ENCODE measurements around the gene RAD50.
"Not testable (repeated sequence)": the region's sequence is repeated elsewhere in the genome, so short reads cannot be mapped to it uniquely, and the experiment has no call there.

Gene RAD50

DNA sequence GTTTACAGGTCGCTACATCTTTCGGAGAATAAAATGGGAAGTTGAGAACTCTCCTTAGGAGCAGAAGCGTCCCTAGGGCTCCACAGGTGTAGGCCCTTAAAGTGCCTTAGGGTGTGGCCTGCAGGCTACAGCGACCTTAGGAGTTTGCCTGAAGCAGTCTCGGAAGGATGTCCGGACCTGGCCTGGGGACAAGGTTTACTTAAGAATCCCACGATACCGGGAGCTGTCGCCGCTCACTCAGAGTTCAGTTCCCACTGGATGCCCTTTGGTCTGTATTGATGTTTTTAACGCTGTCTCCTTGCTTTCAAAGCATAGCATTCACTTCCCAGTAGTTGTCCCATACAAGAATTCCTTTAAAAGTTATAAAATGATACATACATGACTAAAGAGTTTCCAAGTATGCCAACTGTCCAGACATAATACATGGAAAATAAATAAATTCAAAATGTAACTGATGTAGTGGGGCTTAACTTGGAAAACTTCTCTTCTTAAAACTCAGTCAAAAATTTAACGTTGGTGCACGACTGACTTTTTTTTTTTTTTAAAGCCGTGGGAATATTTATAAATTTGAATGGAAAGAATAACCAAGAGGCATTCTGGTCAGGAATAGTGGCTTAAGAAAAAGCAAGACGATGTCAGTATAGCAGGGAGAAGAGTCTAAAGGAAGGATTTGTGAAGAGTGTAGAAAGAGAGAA is 848 bp downstream of the RAD50 start:
- peak; percentile 22 for DNase-seq (ENCODE audit: low spot score)

GRCh38 chr5:132559383-132560060 is 2.7 kb downstream of the RAD50 start:
- no peak for DNase-seq (ENCODE audit: low spot score)

DNA sequence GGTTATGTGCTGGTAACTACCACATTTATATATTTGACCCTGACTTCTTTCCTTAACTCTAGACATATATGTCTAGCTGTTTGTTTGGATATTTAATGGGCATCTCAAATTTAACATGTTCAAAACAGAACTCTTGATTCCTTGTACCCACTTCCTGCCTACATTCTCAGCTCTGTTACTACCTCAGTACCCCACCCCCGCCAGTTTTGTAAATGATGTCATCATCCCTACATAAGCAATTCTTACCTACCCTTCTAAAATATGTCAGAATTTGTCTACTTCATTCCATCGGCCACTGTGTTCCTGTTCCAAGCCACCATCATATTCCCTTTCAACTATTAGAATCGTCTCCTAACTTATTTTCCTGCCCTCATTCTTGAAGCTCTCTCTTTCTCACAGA is 4.8 kb downstream of the RAD50 start:
- DNase-seq (ENCODE audit: low spot score), result no peak

GRCh38 chr5:132564555-132564954 is 7.8 kb downstream of the RAD50 start:
- DNase-seq (ENCODE audit: low spot score), result not testable (repeated sequence)

DNA sequence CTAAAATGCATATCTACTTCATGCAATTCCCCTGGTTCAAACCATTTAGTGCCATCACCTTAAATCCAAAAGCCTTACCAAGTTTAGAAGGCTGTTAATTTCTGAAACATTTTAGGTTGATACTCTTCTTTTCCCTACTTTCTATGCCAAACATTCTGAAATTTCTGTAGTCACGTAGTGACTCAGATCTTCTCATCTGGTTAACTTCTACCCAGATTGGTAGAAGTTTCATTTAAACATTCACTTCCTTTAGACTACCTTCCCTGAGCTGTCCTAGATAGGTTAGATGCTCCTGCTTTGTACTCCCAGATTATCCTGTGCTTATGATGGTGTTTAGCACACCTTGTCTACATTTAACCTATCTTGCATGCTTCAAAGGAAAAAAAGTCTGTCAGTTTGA is 9.9 kb downstream of the RAD50 start:
- no peak for DNase-seq (ENCODE audit: low spot score)

DNA sequence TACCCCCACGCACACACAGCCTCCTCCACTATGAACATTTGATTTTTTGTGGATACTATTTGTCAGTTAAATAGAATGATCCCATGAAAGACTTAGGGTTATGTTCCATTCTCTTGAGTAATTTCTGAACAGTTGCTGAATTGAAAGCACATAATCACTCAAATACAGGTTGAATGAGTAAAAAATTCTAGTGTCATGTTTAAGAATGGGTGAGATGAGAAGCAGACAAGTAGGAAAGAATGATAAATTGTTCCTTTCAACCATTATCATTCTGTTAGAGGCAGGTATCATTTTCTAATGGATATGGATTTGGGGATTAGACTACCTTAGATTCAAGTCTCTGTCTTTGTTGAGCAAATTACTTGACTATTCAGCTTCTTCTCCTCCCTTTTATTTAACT is 19.3 kb downstream of the RAD50 start:
- no peak for DNase-seq (ENCODE audit: low spot score)

- not testable (repeated sequence) for DNase-seq (ENCODE audit: low spot score)
Observed at GRCh38 chr5:132584560-132584959, 27.8 kb downstream of the RAD50 start.

DNA sequence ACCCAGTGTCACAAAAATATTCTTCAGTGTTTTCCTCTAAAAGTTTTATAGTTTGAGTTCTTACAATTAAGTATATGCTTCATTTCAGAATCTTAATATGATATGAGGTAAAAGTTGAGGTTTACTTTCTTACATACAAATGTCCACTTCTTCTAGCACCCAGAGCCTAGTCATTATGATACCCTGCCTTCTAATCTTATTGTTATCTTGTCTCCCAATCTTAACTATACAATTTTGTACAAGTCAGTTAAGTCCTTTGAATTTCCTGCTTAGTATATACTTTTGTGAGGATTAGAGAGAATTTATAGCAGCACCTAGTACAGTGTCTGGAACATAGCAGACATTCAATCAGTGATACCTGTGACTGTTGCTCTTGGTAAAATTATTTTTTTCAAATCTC is 29.3 kb downstream of the RAD50 start:
- DNase-seq (ENCODE audit: low spot score), result no peak

- DNase-seq (ENCODE audit: low spot score), result no peak
Observed at GRCh38 chr5:132589467-132589866, 32.7 kb downstream of the RAD50 start.

DNA sequence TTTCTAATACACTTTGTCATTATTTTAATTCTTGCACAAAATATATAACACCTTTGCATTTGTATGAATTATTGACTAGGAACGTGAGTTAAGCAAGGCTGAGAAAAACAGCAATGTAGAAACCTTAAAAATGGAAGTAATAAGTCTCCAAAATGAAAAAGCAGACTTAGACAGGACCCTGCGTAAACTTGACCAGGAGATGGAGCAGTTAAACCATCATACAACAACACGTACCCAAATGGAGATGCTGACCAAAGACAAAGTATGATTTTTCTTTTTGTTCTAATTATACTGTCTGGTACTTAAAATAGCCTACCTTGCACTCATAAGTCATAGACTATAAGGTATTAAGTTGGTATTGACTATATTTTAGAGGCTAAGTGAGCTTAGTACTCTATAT is 34.4 kb downstream of the RAD50 start:
- DNase-seq (ENCODE audit: low spot score), result peak; percentile 5

GRCh38 chr5:132592521-132592920 is 35.7 kb downstream of the RAD50 start:
- DNase-seq (ENCODE audit: low spot score), result no peak

DNA sequence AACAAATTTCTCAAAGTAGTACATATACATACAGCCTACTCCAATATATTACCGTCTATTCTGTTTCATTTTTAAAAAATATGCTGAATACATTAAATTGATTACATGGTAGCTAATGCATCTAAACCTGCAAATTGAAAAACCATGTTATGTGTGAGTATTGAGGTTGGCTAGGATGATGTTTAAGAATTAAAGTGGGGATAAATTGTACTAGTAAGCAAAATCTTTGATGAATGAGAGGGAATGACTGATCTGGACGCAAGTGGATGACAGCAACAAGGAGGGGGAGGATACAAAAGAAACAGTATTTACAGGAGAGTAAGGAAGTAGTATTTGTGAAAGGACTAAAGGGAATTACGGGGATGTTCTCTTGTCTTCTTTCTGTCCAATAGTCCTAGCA is 37.4 kb downstream of the RAD50 start:
- DNase-seq (ENCODE audit: low spot score), result no peak

- DNase-seq (ENCODE audit: low spot score), result no peak
Observed at GRCh38 chr5:132595624-132596023, 38.8 kb downstream of the RAD50 start.

- no peak for DNase-seq (ENCODE audit: low spot score)
Observed at GRCh38 chr5:132601071-132601728, 44.4 kb downstream of the RAD50 start.

DNA sequence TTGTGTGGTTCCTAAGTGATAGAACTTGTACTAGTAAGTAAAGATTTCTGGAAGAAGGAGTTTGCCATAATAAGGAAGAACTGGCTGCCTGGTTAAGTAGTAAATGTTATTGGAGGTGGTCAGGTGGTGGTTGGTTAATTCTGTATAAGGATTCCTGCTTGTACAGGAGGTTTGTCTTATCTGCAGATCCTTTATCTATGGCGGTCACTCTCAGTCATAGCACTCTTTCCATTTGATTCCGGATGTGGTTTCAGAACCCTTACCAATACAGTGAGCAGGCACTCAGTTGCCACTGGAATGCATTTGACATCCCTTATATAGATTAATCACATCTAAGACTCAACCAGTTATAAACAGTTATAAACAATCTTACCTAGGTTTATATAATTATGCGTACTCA is 50.3 kb downstream of the RAD50 start:
- no peak for DNase-seq (ENCODE audit: low spot score)

DNA sequence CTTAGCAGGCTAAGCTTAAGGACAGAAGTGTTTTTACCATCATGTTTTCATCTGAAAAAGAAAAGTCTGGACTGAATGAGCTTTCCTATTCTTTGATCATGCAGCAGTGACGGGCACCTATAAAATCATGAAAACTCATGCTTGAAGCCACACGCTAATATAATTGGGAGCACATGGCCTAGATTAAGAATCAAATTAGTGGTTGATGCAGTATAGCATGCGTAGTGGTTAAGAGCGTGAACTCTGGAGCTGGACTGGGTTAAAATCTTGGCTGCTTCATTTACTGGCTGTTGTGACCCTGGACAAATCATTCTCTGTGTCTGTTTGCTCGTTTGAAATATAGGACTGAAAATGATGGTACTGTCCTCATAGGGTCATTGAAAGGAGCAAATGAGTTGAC is 51.3 kb downstream of the RAD50 start:
- no peak for DNase-seq (ENCODE audit: low spot score)

GRCh38 chr5:132611965-132612364 is 55.2 kb downstream of the RAD50 start:
- no peak for DNase-seq (ENCODE audit: low spot score)

DNA sequence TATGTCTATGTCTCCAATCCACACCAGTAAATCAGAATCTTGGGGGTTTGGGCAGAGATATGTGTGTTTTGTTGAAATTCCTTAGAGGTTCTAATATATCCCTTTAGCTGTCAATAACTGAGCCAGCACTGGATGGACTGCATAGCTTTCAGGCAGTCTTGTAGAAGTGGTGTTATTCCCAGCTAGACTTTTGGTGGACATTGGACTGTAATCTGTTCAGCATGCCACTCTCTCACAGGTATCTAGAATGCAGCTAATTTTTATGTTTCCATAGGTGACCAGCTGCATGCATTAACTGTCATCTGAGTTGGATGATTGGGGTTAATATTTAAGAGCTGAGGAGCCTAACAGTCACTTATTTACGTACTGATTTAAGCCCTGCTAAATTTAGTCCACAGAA is 56.1 kb downstream of the RAD50 start:
- no peak for DNase-seq (ENCODE audit: low spot score)

DNA sequence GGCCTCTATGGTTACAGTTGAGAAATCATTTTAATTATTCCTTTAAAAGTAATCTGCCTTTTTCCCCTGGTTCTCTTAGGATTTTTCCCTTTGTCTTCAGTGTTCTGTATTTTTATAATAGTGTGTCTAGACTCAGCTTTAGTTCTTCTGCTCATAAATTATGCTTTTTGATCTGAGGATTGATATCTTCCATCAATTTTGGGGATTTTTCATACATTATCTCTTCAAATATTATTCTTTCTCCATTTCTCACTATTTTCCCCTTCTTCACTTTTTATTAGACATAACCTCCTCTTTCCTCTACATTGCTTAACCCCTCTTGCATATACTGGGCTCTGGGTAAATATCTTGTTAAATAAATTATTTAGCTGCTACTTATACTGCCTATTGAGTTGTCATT is 64.9 kb downstream of the RAD50 start:
- DNase-seq (ENCODE audit: low spot score), result no peak

DNA sequence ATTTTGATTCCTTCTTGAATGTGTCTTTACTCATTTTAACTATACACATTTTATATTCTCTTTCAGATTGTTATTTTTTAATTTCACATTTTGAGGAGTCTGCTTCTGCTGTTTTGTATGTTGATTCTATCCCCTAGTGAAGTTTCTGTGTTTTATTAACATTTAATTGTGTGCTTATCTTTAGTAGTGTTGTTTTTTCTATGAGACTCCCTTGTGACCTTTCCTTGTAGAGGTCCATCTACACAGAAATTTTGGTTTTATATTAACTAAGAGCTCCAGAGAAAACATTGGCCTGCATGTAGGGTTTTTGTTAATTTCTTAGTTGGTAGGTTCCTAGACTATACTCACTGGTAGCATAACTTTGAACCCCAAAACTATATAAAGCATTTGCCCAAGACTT is 65.8 kb downstream of the RAD50 start:
- DNase-seq (ENCODE audit: low spot score), result no peak

GRCh38 chr5:132627470-132627869 is 70.7 kb downstream of the RAD50 start:
- DNase-seq (ENCODE audit: low spot score), result no peak

GRCh38 chr5:132628814-132629213 is 72.0 kb downstream of the RAD50 start:
- no peak for DNase-seq (ENCODE audit: low spot score)

- no peak for DNase-seq (ENCODE audit: low spot score)
Observed at GRCh38 chr5:132629230-132629944, 72.6 kb downstream of the RAD50 start.

Data from AG08395 (cell line).